GM19467 (cell line): Measurements from ENCODE around the gene CCDC57.
"Not testable (repeated sequence)": the region's sequence is repeated elsewhere in the genome, so short reads cannot be mapped to it uniquely, and the experiment has no call there.

Experiments
- ATAC-seq: cut with Tn5 transposase; IDR thresholded peaks from one replicate; pipeline ENCODE4 v1.9.1; 2021; ENCODE audit warnings: mild to moderate bottlenecking, moderate library complexity; ENCODE audit not compliant: unreplicated experiment

Gene CCDC57

DNA sequence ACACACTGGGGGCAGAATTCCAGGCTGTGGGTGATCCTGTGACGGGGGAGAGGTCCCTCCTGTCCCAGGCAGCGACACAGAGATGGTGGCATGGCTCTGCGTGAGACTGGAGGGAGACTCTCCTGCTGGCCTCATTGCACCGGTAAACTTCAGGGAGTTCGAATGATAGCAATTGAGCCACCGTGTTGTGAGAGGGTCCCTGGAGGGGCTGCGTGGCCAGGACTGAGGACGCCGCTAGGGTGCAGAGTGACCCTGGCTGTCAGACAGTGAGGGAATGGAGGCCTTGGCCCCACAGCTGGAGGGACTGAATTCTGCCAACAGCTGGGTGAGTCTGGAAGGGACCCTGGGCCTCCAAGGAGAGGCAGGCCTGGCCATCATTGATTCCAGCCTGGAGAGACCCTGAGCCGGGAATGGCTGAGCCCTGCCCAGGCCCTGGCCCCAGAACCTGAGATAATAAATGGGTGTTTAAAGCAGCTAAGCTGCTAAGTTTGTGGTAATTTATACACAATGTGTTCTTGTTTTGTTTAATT lies 32.6 kb downstream of the CCDC57 start:
- no peak for ATAC-seq

GRCh38 chr17:82179412-82179811 lies 33.2 kb downstream of the CCDC57 start:
- ATAC-seq, result no peak

DNA sequence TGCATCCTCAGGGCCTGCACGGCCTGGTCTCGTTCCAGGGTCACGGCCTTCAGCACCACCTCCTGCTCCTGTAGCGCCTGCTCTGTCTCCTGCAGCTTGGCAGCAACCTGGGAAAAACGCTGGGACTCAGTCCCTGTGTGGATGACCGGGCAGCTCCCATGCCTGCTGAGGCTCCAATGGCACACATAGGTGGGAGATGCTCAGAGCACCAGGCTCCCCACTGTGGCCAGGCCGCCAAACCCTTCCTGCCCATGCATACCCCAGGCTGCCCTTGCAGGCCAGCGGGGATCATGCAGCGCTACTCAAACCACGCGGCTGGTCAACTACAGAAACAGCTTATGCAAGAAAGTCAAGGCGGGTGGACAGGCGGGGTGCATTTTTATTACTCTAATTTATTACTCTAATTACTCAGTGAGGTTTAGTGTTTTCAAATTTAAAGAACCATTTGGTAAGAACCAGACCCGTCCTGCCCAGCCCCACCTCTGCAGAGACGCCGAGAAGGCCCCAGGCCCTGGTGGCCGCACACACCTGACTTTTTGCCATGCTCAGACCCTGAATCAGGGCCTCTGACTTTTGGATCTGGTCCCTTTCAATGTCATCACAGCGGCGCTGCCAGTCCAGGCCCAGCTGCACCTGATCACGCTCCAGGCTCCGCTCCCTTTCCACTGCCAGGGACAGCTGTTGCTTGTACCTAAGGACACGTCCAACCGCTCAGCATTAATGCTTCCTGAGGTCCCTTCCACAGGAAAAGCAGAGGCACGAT lies 34.0 kb downstream of the CCDC57 start:
- no peak for ATAC-seq

GRCh38 chr17:82177761-82178498 lies 34.7 kb downstream of the CCDC57 start:
- ATAC-seq, result no peak

DNA sequence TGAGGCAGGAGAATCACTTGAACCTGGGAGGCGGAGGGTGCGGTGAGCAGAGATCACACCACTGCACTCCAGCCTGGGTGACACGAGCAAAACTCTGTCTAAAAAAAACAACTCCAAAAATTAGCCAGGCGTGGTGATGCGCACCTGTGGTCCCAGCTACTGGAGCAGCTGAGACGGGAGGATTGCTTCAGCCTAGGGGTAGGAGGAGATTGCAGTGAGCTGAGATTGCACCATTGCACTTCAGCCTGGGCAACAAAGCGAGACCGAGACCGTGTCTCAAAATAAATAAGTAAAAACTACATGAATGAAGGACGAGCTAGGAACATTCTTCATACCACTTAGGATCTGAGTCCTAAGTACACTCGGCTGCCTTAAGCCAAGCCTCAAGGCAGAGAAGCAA lies 35.4 kb downstream of the CCDC57 start:
- ATAC-seq, result no peak

DNA sequence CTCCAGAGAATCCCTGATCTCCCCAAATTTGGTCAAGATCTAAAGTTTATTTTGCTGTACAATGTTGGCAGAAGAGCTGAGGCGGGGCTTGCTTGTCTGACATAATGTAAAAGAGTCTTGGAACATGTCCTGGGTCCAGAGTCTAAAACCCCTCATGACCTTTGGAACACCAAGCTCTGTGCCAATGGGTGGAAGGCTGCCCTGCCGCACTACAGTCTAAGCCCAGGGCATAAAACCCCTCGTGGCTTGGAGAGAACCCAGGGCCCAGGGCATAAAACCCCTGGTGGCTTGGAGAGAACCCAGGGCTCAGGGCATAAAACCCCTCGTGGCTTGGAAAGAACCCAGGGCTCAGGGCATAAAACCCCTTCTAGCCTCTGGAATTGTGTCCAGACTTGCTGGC lies 36.7 kb downstream of the CCDC57 start:
- no peak for ATAC-seq

GRCh38 chr17:82175201-82175600 lies 37.4 kb downstream of the CCDC57 start:
- no peak for ATAC-seq

- ATAC-seq, result not testable (repeated sequence)
Observed at GRCh38 chr17:82174042-82174857, 38.4 kb downstream of the CCDC57 start.

- no peak for ATAC-seq
Observed at GRCh38 chr17:82173351-82174041, 39.1 kb downstream of the CCDC57 start.

DNA sequence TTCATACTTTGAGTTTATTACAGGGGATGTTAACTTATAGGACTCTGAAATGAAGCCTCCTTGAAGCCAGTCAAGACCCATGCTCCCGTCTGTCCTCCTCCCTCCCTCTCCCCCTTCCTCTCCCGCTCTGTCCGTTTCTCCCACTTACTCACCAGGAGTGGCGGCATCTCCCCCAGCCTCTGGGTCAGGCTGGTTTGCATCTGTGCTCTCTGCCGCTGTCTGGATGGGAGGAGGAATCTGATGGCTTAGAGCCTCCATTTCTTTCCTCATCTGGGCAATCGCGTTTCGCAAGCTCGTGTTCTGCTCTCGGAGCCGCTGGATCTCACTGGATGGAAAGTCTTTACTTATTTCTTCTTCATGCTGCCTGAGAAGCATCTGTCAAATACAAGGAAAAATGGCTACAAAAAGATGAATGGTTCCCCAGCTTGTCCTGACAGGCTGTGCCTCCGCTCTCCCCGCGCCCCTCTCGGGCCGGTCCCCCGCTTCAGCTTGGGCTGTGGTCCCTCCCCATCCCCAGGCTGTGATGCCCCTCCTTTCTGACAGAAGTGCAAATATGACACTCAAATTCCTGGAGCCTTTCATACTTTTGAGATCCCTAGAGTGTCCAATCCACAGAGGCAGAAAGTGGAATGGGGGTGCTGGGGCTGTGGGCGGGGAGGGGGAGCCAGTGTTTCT lies 40.0 kb downstream of the CCDC57 start:
- no peak for ATAC-seq

GRCh38 chr17:82171750-82172375 lies 40.8 kb downstream of the CCDC57 start:
- ATAC-seq, result no peak

GRCh38 chr17:82170412-82170961 lies 42.2 kb downstream of the CCDC57 start:
- no peak for ATAC-seq

DNA sequence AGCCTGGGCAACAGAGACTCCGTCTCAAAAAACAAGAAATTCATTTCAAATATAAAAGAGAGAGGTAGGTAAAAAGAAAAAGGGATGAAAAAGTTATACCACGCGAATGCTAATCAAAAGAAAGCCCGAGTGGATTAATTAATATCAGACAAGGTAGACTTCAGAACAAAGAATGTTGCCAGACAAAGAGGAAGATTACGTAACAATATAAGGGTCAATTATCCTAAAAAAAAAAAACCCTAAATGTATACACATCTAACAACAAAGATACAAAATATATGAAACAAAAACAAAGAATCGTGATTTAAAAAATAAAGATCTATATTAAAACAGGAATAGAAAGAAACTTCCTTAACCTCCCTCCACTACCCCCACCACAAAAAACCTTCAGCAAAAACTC lies 44.1 kb downstream of the CCDC57 start:
- no peak for ATAC-seq

DNA sequence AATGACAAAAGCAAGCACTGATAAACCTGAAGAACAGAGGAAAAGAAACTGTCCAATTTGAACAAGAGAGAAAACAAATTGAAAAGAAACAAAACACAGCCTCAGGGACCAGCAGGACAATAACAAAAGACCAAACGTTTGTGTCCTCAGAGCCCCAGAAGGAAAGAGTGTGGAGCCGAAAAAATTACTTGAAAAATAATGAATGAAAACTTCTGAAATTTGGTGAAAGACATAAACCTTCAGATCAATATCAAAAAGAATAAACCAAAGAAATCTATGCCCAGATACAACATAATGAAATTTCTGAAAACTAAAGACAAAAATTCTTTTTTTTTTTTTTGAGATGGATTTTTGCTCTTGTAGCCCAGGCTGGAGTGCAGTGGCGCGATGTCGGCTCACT lies 45.6 kb downstream of the CCDC57 start:
- ATAC-seq, result no peak

DNA sequence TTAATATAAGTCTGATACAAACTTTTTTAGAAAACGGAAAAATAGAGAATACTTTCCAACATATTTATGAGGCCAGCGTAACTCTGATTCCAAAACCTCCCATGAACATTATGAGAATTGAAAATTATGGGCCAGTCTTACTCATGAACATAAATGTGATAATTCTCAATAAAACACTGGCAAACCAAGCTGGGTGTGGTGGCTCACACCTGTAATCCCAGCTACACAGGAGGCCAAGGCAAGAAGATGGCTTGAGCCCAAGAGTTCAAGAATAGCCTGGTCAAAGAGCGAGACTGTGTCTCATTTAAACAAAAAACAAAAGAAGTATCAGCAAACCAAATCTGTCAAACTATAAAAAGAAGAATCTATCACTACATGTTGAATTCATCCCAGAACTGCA lies 47.8 kb downstream of the CCDC57 start:
- ATAC-seq, result no peak

GRCh38 chr17:82161216-82161615 lies 51.4 kb downstream of the CCDC57 start:
- ATAC-seq, result no peak

DNA sequence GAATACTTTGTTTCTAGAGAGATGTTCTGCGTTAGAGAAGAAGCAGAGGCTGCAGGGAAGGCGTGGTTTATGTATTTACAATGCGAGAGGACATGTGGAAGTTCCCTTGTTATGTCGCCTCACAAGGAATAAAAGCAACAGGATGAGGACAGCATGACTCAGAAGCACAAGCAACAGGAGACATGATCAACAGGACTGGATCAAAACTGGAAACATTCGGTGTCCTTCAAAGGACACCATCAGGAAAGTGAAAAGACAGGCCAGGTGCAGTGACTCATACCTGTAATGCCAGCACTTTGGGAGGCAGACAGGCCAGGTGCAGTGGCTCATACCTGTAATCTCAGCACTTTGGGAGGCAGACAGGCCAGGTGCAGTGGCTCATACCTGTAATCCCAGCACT lies 52.6 kb downstream of the CCDC57 start:
- ATAC-seq, result no peak

DNA sequence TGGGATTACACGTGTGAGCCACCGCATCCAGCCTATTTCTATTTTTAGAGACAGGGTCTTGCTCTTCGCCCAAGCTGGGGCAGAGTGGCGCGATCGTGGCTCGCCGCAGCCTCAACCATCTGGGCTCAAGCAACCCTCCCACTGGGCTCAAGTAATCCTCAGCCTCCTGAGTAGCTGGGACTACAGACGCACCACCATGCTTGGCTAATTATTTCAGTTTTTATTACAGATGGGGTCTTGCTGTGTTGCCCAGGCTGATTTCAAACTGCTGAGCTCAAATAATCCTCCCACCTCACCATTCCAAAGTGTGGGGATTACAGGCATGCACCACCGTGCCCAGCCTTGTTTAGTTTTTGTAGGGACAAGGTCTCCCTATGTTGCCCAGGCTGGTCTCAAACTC lies 53.8 kb downstream of the CCDC57 start:
- ATAC-seq, result no peak
